Bone marrow (tissue), 2 donors: ENCODE data around the gene ANKRD11.
"Not testable (repeated sequence)": the region's sequence is repeated elsewhere in the genome, so short reads cannot be mapped to it uniquely, and the experiment has no call there.

Source experiments
- DNase-seq, 2 donors: peaks; one replicate each; lab custom pipeline; 2025; lab: John Stamatoyannopoulos, UW

The ANKRD11 gene

DNA sequence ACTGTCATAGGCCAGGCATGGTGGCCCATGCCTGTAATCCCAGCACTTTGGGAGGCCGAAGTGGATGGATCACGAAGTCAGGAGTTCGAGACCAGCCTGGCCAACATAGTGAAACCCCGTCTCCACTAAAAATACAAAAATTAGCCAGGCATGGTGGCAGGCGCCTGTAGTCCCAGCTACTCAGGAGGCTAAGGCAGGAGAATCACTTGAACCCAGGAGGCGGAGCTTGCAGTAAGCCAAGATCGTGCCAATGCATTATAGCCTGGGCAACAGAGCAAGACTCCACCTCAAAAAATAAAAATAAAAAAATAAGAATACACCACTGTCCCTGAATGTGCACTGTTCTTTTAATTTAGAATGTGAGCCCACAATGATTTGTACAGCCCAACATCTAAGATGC lies 61.8 kb downstream of the ANKRD11 start:
- DNase-seq: not testable (repeated sequence)

DNA sequence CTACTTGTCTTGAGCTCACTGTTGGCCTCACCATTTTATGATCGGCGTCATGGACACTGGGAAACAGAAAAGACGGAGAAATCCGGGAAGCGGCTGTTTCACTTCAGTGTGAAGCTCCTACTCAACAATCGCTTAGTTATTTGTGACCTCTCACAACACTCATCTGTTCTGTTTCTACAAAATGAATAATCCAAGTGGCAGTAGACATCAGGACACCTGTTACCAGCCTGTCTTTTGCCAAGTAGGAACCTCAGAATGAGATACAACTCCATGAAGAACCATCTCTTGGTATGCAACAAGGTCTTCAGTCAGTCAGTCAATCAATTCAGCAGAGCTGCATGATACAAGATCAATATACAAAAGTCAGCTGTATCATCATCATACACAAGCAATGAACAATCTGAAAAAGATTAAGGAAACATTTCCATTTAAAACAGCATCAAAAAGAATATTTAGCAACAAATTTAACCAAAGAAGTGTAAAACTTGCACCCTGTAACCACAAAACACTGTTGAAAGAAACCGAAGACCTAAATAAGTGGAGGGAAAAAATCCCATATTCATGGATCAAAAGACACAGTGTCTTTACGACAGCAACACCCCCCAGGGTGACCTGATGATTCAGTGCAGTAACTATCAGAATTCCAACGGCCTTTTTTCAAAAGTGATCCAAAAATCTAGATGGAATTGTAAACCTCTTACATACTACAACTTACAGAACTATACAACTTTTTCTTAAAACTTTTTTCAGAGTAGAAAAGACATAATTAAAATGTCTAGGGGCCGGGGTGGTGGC lies 63.4 kb downstream of the ANKRD11 start:
- DNase-seq: no peak

DNA sequence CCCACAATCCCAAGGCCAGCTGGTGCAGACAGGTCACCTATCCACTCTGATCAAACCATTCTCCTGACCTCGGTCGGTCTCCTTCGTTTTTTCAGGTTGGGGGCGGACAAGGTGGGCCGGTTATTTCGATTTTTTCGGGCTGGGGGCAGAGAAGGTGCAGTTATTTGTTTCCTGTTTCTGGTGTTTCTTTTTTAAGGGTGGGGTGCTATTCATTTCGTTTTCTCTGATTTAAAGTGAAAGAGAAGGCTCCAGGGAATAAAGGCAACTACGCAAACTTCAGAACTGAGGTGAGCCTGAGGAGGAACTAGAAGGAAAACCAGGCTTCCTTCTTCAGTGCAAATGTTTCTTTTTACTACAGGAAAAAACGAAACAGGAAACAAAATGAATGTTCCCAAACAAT lies 64.8 kb downstream of the ANKRD11 start:
- no peak for DNase-seq

DNA sequence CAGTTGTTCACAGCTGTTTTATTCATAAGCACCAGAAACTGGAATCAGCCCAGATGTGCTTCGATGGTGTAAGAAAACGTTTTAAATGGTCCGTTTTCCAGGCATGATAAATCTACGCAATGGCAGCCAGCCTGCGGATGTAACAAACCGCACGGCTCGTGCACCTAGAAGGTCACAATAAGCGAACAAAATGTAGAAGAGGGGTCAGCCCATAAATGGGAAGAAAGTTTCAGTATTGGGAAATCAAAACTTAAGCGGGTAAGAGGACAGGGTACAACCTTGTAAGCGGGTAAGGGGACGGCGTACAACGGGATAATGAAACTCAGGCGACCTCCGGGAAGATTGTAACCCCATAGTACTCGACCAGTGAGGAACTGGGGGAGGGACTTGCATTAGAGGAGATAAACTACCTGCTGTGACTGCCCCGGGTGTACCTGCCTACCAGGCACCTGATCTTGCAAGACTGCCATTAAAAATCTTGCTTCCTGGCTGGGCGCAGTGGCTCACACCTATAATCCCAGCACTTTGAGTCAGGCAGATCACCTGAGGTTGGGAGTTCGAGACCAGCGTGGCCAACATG lies 66.6 kb downstream of the ANKRD11 start:
- no peak for DNase-seq

DNA sequence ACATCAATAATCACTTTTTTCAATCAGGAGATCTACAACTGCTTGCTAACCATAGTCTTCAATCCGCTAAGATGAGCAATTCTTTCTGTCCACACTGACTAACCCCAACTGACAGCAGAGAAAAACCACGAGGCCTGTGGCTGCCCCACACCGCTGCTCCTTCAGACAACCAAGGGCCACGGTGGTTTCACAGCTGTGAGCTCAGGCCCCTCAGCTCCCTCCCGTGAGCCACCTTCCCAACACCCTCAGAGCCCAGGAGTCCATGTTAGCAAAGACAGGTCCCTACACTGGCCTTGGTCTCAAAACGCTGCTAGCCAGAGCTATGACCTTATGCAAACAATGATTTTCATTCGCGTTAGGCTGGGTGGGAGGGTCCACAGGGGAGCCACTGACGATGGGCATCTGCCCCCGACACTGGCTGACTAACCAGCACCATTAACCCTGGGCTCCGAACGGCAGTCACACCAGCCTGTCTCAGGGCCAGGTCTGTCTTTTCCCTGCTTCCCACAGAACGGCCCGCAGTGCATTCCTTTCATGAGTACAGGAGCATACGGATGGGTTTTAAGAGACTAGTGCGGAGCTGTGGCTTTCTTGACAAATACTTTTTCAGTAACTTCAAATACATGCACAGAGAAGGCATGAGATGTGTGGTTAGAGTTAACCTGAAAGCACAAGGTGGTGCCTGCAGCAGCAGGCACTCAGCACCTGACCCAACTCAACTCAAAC lies 67.3 kb downstream of the ANKRD11 start:
- DNase-seq: peak; percentile 5 to 51

DNA sequence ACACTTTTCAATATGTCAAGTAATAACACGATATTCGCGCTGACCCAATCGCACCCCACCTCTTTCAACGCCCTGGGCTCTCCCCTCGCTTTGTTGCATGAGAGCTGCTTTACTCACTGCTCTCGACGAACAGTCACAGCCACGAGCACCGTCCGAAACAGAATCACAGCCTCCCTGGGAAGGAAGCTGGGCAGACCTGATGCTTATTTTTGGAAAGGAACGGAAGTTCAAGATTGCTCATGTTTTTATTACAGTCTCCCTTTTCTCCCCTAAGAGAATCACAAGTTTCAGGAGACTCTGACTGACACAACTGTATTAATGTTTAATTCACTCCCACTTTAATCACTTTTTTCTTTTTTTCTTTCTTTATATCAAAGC lies 67.8 kb downstream of the ANKRD11 start:
- DNase-seq: peak; percentile 9 to 51

DNA sequence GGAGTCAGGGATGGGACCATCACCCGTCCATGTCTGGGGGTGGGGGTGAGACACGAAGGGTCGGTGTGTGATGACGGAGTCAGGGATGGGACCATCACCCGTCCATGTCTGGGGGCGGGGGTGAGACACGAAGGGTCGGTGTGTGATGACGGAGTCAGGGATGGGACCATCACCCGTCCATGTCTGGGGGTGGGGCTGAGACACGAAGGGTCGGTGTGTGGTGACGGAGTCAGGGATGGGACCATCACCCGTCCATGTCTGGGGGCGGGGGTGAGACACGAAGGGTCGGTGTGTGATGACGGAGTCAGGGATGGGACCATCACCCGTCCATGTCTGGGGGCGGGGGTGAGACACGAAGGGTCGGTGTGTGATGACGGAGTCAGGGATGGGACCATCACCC lies 69.1 kb downstream of the ANKRD11 start:
- DNase-seq: not testable (repeated sequence)

DNA sequence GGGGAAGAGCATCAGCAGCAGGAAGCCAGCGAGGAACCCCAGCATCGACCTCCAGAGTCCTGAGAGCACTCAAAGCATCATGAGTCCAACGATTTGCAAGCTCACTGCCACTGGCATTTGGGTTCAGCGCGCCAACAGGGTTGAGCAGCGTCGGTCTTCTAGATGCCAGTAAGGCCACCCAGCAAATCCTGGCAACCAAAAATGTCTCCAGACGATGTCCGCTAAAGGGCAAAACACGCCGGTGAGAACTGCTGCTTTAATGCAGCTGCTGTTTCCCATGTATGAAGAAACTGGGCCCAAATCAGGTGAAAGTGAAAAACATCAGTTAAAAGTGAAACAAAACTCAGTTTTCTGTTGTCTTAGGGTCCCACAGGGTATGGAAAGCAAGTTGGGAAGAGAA lies 70.2 kb downstream of the ANKRD11 start:
- no peak for DNase-seq

DNA sequence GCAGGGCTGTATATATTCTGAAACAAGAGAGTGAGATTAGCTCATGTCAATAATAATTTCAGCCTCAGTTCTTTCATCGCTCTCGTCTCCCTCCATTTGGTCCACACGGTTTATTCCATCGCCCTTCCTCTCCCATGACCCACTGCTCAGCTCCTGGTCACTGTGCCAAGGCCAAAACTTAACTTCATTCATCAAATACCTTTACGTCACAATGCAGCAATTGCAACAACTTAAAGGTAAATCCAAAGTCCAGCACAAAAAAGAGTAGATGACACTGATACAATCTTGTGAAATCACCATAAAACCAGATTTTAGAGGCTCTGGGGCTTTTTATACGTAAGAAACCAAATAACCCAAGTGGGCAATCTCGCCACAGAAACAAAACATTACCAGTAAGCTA lies 72.0 kb downstream of the ANKRD11 start:
- DNase-seq: no peak

DNA sequence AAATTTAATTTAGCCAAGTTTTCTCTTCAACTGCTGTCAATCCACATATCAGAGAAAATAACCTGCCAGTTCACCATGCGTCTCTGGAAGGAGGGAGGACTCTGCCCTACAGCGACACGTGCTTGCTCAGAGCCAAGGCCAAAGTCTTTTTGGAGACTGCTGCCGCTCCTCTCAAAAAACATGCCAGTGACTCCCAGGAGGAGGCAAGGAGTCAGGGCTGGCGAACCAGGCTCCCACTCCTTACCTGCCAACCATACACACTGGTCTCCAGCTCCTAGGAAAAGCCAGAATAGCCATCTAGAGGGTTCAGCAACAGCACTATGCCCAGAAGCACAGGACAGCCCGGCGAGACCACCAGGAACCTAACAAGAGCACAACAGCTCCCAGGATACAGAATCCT lies 73.0 kb downstream of the ANKRD11 start:
- DNase-seq: no peak

DNA sequence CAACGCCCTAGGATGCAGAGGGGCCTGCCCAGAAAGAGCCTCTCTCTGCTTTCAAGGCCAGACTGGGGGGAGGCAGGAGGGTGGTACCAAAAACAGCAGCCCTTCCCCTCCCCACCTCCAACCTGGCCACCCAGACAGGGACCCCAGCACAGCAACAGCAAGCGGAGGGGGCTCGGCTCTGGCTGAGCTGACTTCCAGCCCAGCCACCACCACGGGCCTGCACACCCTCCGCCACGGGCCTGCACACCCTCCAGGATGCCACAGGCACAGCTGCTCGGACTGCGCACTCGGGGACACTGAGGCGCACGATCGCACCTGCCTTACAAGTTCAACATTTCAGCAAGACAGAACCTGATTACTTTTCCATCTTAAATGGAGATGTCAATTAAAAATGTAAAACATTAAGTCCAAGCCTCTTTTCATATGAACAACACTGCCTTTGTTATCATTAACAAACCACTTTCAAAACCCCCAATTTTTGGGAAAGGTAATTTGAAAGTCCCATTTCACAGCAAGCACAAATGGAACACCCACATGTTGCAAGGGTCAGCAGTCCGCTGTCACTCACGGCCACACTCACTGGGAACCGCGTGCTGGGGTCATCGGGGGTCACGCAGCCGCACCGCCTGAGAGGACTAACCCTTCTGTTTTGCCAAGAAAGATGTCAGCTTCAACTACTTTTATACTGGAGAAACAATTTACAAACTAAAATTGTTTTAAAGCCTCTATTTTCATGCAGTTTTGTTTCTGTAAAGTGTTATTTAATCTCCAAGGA lies 76.4 kb downstream of the ANKRD11 start:
- DNase-seq: no peak

DNA sequence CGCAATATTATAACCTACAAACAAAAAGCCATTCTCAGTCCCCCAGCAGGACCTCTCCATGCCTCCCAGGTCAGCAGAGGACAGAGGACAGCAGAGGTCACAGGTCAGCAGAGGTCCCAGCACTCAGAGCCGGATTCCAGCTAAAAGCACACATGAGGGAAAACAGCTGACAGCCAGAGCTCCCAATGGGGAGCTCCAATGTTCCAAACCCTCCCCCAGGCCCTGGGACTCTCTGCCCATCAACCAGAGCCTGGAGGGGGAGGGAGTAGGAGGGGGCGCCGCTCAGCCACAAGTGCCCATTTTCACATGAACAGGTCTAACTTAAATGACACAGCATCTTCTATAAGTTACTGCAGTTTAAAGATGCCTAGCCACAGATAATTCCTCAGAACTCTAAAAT lies 77.5 kb downstream of the ANKRD11 start:
- no peak for DNase-seq

DNA sequence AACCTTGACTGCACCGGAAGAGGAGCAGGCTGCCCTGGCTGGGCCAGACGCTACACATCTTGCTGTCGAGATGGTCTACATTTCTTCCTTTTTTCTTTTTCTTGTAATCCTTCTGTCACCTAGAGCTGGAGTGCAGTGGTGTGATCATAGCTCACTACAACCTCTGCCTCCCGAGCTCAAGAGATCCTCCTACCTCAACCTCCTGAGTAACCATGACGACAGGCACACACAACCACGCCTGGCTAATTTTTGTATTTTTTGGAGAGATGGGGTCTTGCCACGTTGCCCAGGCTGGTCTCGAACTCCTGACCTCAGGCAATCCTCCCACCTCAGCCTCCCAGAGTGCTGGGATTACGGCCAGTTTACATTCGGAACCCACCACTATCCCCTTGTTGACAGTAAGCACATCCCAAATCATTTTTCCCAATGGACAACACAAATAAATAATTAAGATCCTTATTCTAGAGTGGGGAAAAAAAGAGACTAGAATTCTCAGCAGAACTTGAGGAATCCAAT lies 79.0 kb downstream of the ANKRD11 start:
- DNase-seq: no peak

DNA sequence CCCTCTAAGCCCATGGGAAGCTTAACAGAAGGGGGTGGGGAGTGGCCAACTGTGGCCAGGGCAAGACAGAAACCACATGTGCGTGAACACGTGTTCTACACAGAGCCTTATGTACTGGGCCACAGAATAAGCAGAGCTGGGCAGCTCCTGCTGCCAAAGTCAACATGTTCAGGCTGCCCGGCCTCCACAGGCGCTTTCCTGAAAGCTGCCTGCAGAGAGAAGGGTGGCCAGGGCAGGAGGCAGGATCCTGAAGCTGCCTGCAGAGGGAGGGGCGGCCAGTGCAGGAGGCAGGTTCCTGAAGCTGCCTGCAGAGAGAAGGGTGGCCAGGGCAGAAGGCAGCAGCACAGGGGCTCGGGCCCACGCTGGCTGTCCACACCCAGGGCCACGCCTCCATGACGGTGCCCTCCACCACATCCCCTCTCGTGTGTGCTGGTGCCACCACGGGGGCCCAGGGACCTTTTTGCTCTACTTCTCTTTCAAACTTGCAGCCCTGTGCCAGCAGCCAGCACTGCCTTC lies 79.5 kb downstream of the ANKRD11 start:
- DNase-seq: peak in 1 of 2 donors; percentile 14

DNA sequence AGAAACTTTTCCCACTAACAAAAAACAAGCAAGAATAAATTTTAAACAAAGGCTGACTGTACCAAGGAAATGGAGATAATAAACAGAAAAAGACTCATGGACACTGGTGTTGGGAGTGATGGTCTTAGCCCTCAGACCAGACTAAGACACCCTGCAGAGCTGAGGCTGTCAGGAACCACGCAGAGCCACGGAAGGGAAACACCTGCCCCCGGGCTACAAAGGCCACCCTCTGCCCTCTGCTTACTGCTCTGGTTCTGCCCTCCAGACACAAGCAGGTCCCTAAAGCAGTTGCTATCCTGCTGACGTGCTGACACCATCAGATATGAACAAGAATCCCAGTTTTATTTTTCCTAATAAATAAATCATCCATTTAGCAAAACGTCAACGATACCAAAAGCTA lies 80.0 kb downstream of the ANKRD11 start:
- DNase-seq: no peak

DNA sequence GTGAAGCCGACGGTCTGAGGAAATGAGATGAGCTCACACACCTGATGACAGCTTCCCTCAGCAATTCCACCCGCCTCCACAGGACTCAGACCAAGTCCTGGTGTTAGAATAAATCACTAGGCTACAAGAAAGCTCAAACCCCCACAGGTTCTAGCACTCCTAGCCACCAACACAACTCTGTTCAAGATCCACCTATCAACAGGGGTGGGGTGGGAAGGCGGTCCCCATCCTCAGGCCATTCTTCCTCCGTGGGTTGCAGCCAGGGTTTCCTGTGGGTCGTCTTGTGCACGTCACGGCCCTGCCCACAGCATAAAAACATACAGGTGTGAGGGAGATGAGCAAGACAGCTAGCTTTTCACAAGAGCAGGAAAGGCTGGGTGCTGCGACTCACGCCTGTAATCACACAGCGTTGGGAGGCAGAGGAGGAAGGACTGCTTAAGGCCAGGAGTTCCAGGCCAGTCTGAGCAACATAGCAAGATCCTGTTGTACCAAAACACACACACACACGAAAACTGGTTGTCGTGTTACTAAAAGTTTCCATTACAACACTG lies 81.1 kb downstream of the ANKRD11 start:
- DNase-seq: no peak

DNA sequence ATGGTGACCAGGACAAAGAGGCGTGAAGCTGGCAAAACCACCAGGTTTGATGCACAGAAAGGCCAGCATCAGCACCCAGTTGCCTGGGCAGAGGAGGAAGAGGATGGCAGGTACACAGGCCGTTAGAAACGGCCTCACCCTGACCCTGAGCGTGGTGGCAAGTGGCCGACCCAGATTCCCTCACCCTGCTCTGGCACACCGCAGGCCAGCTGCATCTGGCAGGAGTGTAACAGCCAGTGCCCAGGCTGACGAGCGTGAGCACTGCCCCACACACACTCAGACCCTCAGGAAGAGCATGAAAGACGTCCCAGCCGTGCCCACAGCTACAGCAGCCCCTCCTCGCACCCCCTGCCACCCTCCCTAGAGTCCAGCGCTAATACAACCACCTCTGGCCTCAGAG lies 82.0 kb downstream of the ANKRD11 start:
- DNase-seq: no peak

DNA sequence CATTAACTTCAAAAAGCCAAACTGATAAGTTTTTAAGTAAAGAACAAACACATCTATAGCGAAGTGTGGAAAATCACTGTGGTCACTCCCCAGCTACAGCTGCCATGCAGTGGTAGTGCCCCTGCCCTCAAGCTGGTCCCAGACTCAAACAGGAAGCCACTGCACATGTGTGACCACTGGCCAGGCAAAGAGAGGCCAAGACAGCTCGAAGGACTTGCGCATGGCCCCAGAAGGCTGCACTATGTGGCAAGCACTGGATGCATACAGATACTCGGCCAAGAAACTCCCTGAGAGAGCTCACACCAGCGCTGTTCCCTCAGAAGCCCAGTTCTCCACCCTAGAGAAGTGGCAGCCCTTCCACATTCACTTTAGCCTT lies 82.4 kb downstream of the ANKRD11 start:
- DNase-seq: no peak

DNA sequence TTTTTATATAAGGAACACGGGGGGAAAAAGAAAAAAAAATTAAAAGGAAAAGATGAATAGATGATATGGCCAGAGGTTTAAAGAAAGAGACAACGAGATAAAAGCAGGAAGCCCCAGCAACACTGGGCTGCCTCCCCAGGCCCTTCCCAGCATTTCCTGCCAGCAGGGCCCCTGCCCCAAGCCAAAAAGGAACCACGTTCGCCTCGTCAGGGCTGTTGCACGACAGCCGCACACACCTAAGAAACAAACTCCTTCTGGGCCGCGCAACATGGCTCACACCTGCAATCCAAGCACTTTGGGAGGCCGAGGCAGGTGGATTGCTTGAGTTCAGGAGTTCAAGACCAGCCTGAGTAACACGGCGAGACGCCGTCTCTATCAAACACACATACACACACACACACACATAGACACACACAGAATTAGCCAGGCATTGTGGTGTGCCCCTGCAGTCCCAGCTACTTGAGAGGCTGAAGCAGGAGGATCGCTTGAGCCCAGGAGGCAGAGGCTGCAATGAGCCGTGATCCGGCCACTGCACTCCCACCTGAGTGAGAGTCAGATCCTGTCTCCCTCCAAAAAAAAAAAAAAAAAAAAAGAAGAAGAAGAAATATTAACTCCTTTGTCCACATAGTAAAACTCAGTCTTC lies 83.0 kb downstream of the ANKRD11 start:
- DNase-seq: peak in 1 of 2 donors; percentile 40

DNA sequence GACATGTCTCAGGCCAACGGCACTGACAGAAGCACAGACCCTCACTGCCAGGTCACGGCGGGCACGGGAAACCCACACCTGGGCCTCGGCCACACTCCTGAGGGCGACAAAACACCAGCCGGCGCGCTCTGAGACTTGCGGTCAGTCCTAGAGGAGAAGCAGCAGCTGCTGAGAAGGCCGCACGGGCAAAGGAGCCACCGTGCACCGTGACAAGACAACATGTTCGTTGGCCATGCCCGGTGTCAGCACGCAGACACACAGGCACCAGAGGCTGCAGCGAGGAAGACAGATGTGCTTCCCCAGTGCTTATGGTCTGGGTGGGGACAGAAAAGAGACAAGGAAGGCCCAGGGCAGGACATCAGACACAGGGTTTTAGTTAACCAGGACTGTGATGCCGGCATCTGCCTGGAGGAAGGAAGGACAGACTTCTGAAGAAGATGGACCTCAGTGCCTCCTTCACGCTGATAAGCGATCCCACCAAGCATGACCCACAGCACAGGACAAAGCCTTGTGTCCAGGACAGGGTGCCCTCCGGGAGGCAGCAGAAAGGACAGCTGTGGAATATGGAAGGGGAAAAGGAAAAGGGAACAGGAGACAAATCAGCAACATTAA lies 84.0 kb downstream of the ANKRD11 start:
- DNase-seq: no peak

DNA sequence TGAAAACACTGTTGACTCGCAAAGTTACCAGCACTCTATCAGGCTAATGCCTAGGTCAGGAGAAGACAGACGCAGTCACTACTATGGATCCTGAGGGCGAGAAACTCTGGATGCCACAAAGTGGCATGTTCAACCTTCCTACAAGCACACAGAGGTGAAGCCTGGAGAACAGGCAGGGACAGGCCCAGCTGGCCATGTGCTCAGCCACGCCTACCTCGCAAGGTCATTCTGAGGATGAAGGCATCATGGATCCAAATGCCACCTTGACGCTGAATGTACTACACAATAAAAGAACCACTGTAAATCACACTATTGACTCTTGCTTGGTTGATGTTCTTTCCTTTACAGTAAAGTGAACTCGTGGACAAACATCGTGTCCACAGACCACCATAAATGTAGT lies 85.8 kb downstream of the ANKRD11 start:
- no peak for DNase-seq
